Astrocyte (in vitro differentiated cells and primary cell): Measurements from ENCODE around the gene DQX1. TPM values are rescaled to one million over a fixed set of nuclear protein-coding genes. Genes with fewer than 3 reads are reported as not detected.

Source experiments
- DNase-seq: peaks from one replicate; pipeline ENCODE4 v3.0.0-alpha.2; 2010; ENCODE audit warnings: low read depth
- FAIRE-seq: peaks from 2 replicates; lab custom pipeline; 2011; peaks lifted over from hg19 to GRCh38; lab: Jason Lieb, UNC
- H2AFZ ChIP-seq: 2 replicates; pipeline ENCODE4 v1.6.0; 2012; ENCODE audit warnings: low read depth, low read length, inconsistent platforms
- H3K27ac ChIP-seq: 2 replicates; pipeline ENCODE4 v1.5.1; 2011; ENCODE audit warnings: low read depth, low read length, inconsistent platforms
- H3K27me3 ChIP-seq: 2 replicates; pipeline ENCODE4 v1.6.0; 2011; ENCODE audit warnings: low read length, inconsistent platforms; ENCODE audit not compliant: insufficient read depth
- H3K36me3 ChIP-seq: 2 replicates; pipeline ENCODE4 v1.5.1; 2011; ENCODE audit warnings: low read length, inconsistent platforms; ENCODE audit not compliant: insufficient read depth
- H3K4me1 ChIP-seq: 2 replicates; pipeline ENCODE4 v1.5.1; 2011; ENCODE audit warnings: low read length, inconsistent platforms; ENCODE audit not compliant: insufficient read depth
- H3K4me2 ChIP-seq: 2 replicates; pipeline ENCODE4 v1.6.0; 2012; ENCODE audit warnings: low read length, inconsistent platforms
- H3K4me3 ChIP-seq: 2 replicates; pipeline ENCODE4 v1.5.1; 2011; ENCODE audit warnings: low read depth, mild to moderate bottlenecking, low read length, inconsistent platforms; ENCODE audit not compliant: insufficient read depth
- H3K79me2 ChIP-seq: 2 replicates; pipeline ENCODE4 v1.6.0; 2012; ENCODE audit warnings: mild to moderate bottlenecking, low read length, inconsistent platforms; ENCODE audit not compliant: insufficient read depth
- H3K9ac ChIP-seq: 2 replicates; pipeline ENCODE4 v1.6.0; 2012; ENCODE audit warnings: mild to moderate bottlenecking, low read length, inconsistent platforms
- H3K9me3 ChIP-seq: 2 replicates; pipeline ENCODE4 v1.5.1; 2012; ENCODE audit warnings: low read depth, mild to moderate bottlenecking, low read length, inconsistent platforms; ENCODE audit not compliant: insufficient read depth
- H4K20me1 ChIP-seq: 2 replicates; pipeline ENCODE4 v1.6.0; 2012; ENCODE audit warnings: low read length, inconsistent platforms; ENCODE audit not compliant: insufficient read depth
- H3K27ac Mint-ChIP-seq: one replicate; pipeline ENCODE4 v1.8.0; 2021; ENCODE audit warnings: mild to moderate bottlenecking, mixed read lengths; ENCODE audit not compliant: unreplicated experiment
- H3K27me3 Mint-ChIP-seq: one replicate; pipeline ENCODE4 v1.8.0; 2021; ENCODE audit warnings: low read depth, mixed read lengths; ENCODE audit not compliant: unreplicated experiment
- H3K36me3 Mint-ChIP-seq: one replicate; pipeline ENCODE4 v1.8.0; 2021; ENCODE audit warnings: low read depth, mixed read lengths; ENCODE audit not compliant: unreplicated experiment
- H3K4me1 Mint-ChIP-seq: one replicate; pipeline ENCODE4 v1.8.0; 2021; ENCODE audit warnings: low read depth, mixed read lengths; ENCODE audit not compliant: unreplicated experiment
- H3K4me3 Mint-ChIP-seq: one replicate; pipeline ENCODE4 v1.8.0; 2021; ENCODE audit warnings: mild to moderate bottlenecking, moderate library complexity, mixed read lengths; ENCODE audit not compliant: unreplicated experiment
- H3K9me3 Mint-ChIP-seq: one replicate; pipeline ENCODE4 v1.8.0; 2021; ENCODE audit warnings: mild to moderate bottlenecking, mixed read lengths; ENCODE audit not compliant: unreplicated experiment
- CTCF ChIP-seq: IDR thresholded peaks from 2 replicates; pipeline ENCODE4 v1.5.1; 2011; ENCODE audit warnings: low read depth, mild to moderate bottlenecking, inconsistent platforms, low read length, moderate library complexity; ENCODE audit not compliant: insufficient read depth
- EZH2 ChIP-seq: IDR thresholded peaks from 2 replicates; pipeline ENCODE4 v1.6.1; 2012; ENCODE audit warnings: mild to moderate bottlenecking, low read length, inconsistent platforms; ENCODE audit not compliant: insufficient read depth
- total RNA-seq: library from RNA; stranded (reverse); gene quantifications from 2 replicates; pipeline ENCODE4 v1.2.1, GENCODE V29; 2021

Gene DQX1
- total RNA-seq, 1 donor from 2014 or later, result 0.73 TPM

- Mint-ChIP-seq H3K27me3 (no peaks in the 10 kb centered on the region), H3K4me1 (peaks cover 11% of the 10 kb centered on the region), H3K36me3 (peaks cover 13% of the 10 kb centered on the region), H3K9me3 (no peaks in the 10 kb centered on the region), H3K4me3 (peak overlapping the region; percentile 96), H3K27ac (no peak overlapping the region)
- Histone ChIP-seq H3K9me3 (no peaks in the 10 kb centered on the region), H3K4me1 (peaks cover 19% of the 10 kb centered on the region), H4K20me1 (peaks cover 42% of the 10 kb centered on the region), H3K9ac (peak overlapping the region; percentile 93), H2AFZ (no peak overlapping the region), H3K79me2 (peaks cover 41% of the 10 kb centered on the region), H3K4me3 (no peak overlapping the region), H3K4me2 (peak overlapping the region; percentile 98), H3K36me3 (peaks cover 25% of the 10 kb centered on the region), H3K27ac (no peak overlapping the region), H3K27me3 (no peaks in the 10 kb centered on the region)
- no peak for TF ChIP-seq CTCF
- no peak for TF ChIP-seq EZH2
- FAIRE-seq (no peak), DNase-seq (no peak)
These were observed 5.6 kb upstream of the DQX1 start for GRCh38 chr2:74531666-74532065.

GRCh38 chr2:74530239-74531187 is 4.5 kb upstream of the DQX1 start:
- TF ChIP-seq CTCF, result no peak
- TF ChIP-seq EZH2, result no peak
- Histone ChIP-seq H3K79me2 (peaks cover 41% of the 10 kb centered on the region), H4K20me1 (peaks cover 44% of the 10 kb centered on the region), H2AFZ (peak overlapping the region; percentile 86), H3K27ac (peak overlapping the region; percentile 57), H3K4me3 (peak overlapping the region; percentile 94), H3K36me3 (peaks cover 30% of the 10 kb centered on the region), H3K9me3 (no peaks in the 10 kb centered on the region), H3K27me3 (no peaks in the 10 kb centered on the region), H3K4me1 (peaks cover 19% of the 10 kb centered on the region), H3K4me2 (peak overlapping the region; percentile 98), H3K9ac (peak overlapping the region; percentile 93)
- Mint-ChIP-seq H3K4me3 (peak overlapping the region; percentile 96), H3K36me3 (peaks cover 19% of the 10 kb centered on the region), H3K27me3 (no peaks in the 10 kb centered on the region), H3K27ac (peak overlapping the region; percentile 58), H3K9me3 (no peaks in the 10 kb centered on the region), H3K4me1 (peaks cover 11% of the 10 kb centered on the region)
- FAIRE-seq (no peak), DNase-seq (peak; percentile 30)
